ENCODE data around the gene LEP.

DNA sequence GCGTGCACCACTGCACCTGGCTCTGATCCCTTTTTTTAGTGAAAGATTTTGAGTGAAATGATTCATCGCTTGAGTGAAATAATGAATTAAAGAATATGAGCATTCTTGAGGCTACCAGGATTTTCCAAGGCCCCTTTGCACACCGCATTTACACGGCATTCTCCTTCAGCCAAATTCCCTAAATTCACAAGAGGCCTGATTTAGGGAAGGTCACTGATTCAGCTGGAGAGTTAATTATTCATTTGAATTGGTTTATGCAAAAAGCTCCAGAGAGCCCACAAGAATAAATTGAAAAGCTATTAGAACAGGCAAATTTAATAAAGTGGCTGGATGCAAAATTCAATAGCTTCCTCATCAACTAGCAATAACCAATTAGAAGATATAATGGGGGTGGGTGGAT lies 46.5 kb downstream of the LEP start:
- TF ChIP-seq, protein P1, sequence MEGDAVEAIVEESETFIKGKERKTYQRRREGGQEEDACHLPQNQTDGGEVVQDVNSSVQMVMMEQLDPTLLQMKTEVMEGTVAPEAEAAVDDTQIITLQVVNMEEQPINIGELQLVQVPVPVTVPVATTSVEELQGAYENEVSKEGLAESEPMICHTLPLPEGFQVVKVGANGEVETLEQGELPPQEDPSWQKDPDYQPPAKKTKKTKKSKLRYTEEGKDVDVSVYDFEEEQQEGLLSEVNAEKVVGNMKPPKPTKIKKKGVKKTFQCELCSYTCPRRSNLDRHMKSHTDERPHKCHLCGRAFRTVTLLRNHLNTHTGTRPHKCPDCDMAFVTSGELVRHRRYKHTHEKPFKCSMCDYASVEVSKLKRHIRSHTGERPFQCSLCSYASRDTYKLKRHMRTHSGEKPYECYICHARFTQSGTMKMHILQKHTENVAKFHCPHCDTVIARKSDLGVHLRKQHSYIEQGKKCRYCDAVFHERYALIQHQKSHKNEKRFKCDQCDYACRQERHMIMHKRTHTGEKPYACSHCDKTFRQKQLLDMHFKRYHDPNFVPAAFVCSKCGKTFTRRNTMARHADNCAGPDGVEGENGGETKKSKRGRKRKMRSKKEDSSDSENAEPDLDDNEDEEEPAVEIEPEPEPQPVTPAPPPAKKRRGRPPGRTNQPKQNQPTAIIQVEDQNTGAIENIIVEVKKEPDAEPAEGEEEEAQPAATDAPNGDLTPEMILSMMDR (IDR thresholded peaks at IDR 0.05; ENCODE audit: low read depth, low read length), result no peak
- no peak for TF ChIP-seq EZH2phosphoT487 (IDR thresholded peaks at IDR 0.05; ENCODE audit: low read depth)
